HG02571 (cell line): Measurements from ENCODE around the gene RIOX2.
"Not testable (repeated sequence)": the region's sequence is repeated elsewhere in the genome, so short reads cannot be mapped to it uniquely, and the experiment has no call there.

Experiments
- ATAC-seq: cut with Tn5 transposase; IDR thresholded peaks from one replicate; pipeline ENCODE4 v1.9.1; 2021; ENCODE audit warnings: mild to moderate bottlenecking, moderate library complexity; ENCODE audit not compliant: unreplicated experiment

The RIOX2 gene

GRCh38 chr3:97914388-97914787 lies 57.8 kb downstream of the RIOX2 start:
- no peak for ATAC-seq

GRCh38 chr3:97911459-97911858 lies 60.8 kb downstream of the RIOX2 start:
- ATAC-seq: no peak

GRCh38 chr3:97910931-97911351 lies 61.3 kb downstream of the RIOX2 start:
- ATAC-seq: no peak

- ATAC-seq: not testable (repeated sequence)
Observed at GRCh38 chr3:97910236-97910831, 61.9 kb downstream of the RIOX2 start.

GRCh38 chr3:97909830-97910229 lies 62.4 kb downstream of the RIOX2 start:
- ATAC-seq: not testable (repeated sequence)

GRCh38 chr3:97901313-97902248 lies 70.7 kb downstream of the RIOX2 start:
- no peak for ATAC-seq

- ATAC-seq: no peak
Observed at GRCh38 chr3:97899331-97899730, 72.9 kb downstream of the RIOX2 start.

GRCh38 chr3:97896547-97896946 lies 75.7 kb downstream of the RIOX2 start:
- no peak for ATAC-seq

- ATAC-seq: no peak
Observed at GRCh38 chr3:97896129-97896528, 76.1 kb downstream of the RIOX2 start.

- ATAC-seq: no peak
Observed at GRCh38 chr3:97895216-97895615, 77.0 kb downstream of the RIOX2 start.

GRCh38 chr3:97892852-97893251 lies 79.4 kb downstream of the RIOX2 start:
- ATAC-seq: no peak
